ENCODE data around the gene CERS6. TPM values are rescaled to one million over a fixed set of nuclear protein-coding genes. Genes with fewer than 3 reads are reported as not detected.

The CERS6 gene
- total RNA-seq, 3 donors from 2014 or later: 36.4 to 46.4 (median 44.8) TPM

- Histone ChIP-seq H3K9me3 (no peaks in the 10 kb centered on the region), H3K27me3 (no peaks in the 10 kb centered on the region), H3K27ac (no peak overlapping the region), H3K4me1 (no peaks in the 10 kb centered on the region), H3K4me3 (no peak overlapping the region), H3K36me3 (no peaks in the 10 kb centered on the region)
- TF ChIP-seq POLR2A (IDR thresholded peaks at IDR 0.05): no peak
- TF ChIP-seq, protein P1, sequence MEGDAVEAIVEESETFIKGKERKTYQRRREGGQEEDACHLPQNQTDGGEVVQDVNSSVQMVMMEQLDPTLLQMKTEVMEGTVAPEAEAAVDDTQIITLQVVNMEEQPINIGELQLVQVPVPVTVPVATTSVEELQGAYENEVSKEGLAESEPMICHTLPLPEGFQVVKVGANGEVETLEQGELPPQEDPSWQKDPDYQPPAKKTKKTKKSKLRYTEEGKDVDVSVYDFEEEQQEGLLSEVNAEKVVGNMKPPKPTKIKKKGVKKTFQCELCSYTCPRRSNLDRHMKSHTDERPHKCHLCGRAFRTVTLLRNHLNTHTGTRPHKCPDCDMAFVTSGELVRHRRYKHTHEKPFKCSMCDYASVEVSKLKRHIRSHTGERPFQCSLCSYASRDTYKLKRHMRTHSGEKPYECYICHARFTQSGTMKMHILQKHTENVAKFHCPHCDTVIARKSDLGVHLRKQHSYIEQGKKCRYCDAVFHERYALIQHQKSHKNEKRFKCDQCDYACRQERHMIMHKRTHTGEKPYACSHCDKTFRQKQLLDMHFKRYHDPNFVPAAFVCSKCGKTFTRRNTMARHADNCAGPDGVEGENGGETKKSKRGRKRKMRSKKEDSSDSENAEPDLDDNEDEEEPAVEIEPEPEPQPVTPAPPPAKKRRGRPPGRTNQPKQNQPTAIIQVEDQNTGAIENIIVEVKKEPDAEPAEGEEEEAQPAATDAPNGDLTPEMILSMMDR (IDR thresholded peaks at IDR 0.05): no peak
- no peak for TF ChIP-seq POLR2AphosphoS5 (IDR thresholded peaks at IDR 0.05)
- intact Hi-C loops (cut with DNase I; ENCODE audit: low total_unique reads): no loop called here
- no peak for DNase-seq (ENCODE audit: low spot score in 2 of 2)
Observed at GRCh38 chr2:168639441-168639898, 183.4 kb downstream of the CERS6 start.

- DNase-seq (ENCODE audit: low spot score in 2 of 2): no peak
- TF ChIP-seq POLR2A (IDR thresholded peaks at IDR 0.05) (no peak), POLR2AphosphoS5 (IDR thresholded peaks at IDR 0.05) (no peak)
- TF ChIP-seq, protein P1 (IDR thresholded peaks at IDR 0.05): no peak
- H3K4me1 ChIP-seq: no peaks in the 10 kb centered on the region
- H3K36me3 ChIP-seq: no peaks in the 10 kb centered on the region
- intact Hi-C loops (cut with DNase I; ENCODE audit: low total_unique reads): no loop called here
- no peak overlapping the region for H3K27ac ChIP-seq
- no peaks in the 10 kb centered on the region for H3K27me3 ChIP-seq
- H3K9me3 ChIP-seq: no peaks in the 10 kb centered on the region
- no peak overlapping the region for H3K4me3 ChIP-seq
Observed at GRCh38 chr2:168640039-168640438, 184.0 kb downstream of the CERS6 start.

GRCh38 chr2:168641636-168642035 is 185.6 kb downstream of the CERS6 start:
- Histone ChIP-seq H3K36me3 (no peaks in the 10 kb centered on the region), H3K27me3 (no peaks in the 10 kb centered on the region), H3K27ac (no peak overlapping the region), H3K9me3 (no peaks in the 10 kb centered on the region), H3K4me3 (no peak overlapping the region), H3K4me1 (no peaks in the 10 kb centered on the region)
- DNase-seq (ENCODE audit: low spot score in 2 of 2): no peak
- intact Hi-C loops (cut with DNase I; ENCODE audit: low total_unique reads): no loop called here
- TF ChIP-seq POLR2A (IDR thresholded peaks at IDR 0.05): no peak
- no peak for TF ChIP-seq POLR2AphosphoS5 (IDR thresholded peaks at IDR 0.05)
- TF ChIP-seq, protein P1 (IDR thresholded peaks at IDR 0.05): no peak

DNA sequence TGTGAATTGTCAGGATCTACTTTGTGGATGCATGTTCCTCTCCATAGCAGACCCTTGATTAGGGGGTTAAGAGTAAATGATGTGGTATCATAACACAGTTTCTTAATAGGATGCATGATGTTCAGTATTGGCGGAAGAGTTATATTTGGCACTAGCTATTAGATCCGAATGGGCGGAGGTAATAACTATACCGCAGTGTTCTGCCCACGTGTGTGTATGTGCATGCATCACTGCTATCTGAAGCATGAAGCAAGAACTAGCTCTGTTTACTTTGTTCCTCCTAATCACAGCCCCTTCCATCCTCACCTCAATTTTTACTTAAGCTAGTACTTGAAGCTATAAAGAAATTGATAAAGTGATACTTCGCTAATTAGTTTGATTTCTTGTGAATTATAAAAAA is 186.8 kb downstream of the CERS6 start:
- no peak for DNase-seq (ENCODE audit: low spot score in 2 of 2)
- intact Hi-C loops (cut with DNase I; ENCODE audit: low total_unique reads): no loop called here

GRCh38 chr2:168643979-168644378 is 187.9 kb downstream of the CERS6 start:
- TF ChIP-seq POLR2AphosphoS5 (IDR thresholded peaks at IDR 0.05) (no peak), POLR2A (IDR thresholded peaks at IDR 0.05) (no peak)
- Histone ChIP-seq H3K27ac (no peak overlapping the region), H3K27me3 (no peaks in the 10 kb centered on the region), H3K36me3 (no peaks in the 10 kb centered on the region), H3K4me3 (no peak overlapping the region), H3K9me3 (no peaks in the 10 kb centered on the region), H3K4me1 (no peaks in the 10 kb centered on the region)
- no peak for DNase-seq (ENCODE audit: low spot score in 2 of 2)
- intact Hi-C loops (cut with DNase I; ENCODE audit: low total_unique reads): no loop called here

More for the DNA sequence above, 186.8 kb downstream of the CERS6 start:
- Histone ChIP-seq H3K4me3 (no peak overlapping the region), H3K27ac (no peak overlapping the region), H3K27me3 (no peaks in the 10 kb centered on the region), H3K4me1 (no peaks in the 10 kb centered on the region), H3K36me3 (no peaks in the 10 kb centered on the region), H3K9me3 (no peaks in the 10 kb centered on the region)
- TF ChIP-seq, protein P1 (IDR thresholded peaks at IDR 0.05): no peak
- TF ChIP-seq POLR2AphosphoS5 (IDR thresholded peaks at IDR 0.05) (no peak), POLR2A (IDR thresholded peaks at IDR 0.05) (no peak)

Measured in breast epithelium (tissue), 4 donors.